Measurements from ENCODE around the gene B4GALT5.

The B4GALT5 gene

GRCh38 chr20:49601153-49601924 is 112.3 kb downstream of the B4GALT5 start:
- no peak for DNase-seq

GRCh38 chr20:49599746-49600113 is 113.9 kb downstream of the B4GALT5 start:
- no peak for DNase-seq

GRCh38 chr20:49597825-49598395 is 115.8 kb downstream of the B4GALT5 start:
- DNase-seq, result no peak

GRCh38 chr20:49595811-49596561 is 117.7 kb downstream of the B4GALT5 start:
- no peak for DNase-seq

- DNase-seq, result no peak
Measured at GRCh38 chr20:49595346-49595745, 118.3 kb downstream of the B4GALT5 start.

GRCh38 chr20:49594931-49595315 is 118.8 kb downstream of the B4GALT5 start:
- no peak for DNase-seq

GRCh38 chr20:49594143-49594930 is 119.3 kb downstream of the B4GALT5 start:
- DNase-seq, result no peak

GRCh38 chr20:49593466-49594142 is 120.1 kb downstream of the B4GALT5 start:
- DNase-seq, result no peak

GRCh38 chr20:49592120-49592519 is 121.6 kb downstream of the B4GALT5 start:
- DNase-seq, result no peak

- DNase-seq, result no peak
Measured at GRCh38 chr20:49591217-49591865, 122.3 kb downstream of the B4GALT5 start.

- DNase-seq, result no peak
Measured at GRCh38 chr20:49590163-49591017, 123.3 kb downstream of the B4GALT5 start.

- DNase-seq, result no peak
Measured at GRCh38 chr20:49589747-49590146, 123.9 kb downstream of the B4GALT5 start.

- DNase-seq, result no peak
Measured at GRCh38 chr20:49587111-49587570, 126.5 kb downstream of the B4GALT5 start.

GRCh38 chr20:49585585-49586245 is 128.0 kb downstream of the B4GALT5 start:
- no peak for DNase-seq

GRCh38 chr20:49584418-49585382 is 129.0 kb downstream of the B4GALT5 start:
- DNase-seq, result no peak

- DNase-seq, result peak in 1 of 2 experiments; percentile 70
Measured at GRCh38 chr20:49583669-49584417, 129.8 kb downstream of the B4GALT5 start.

GRCh38 chr20:49583343-49583668 is 130.4 kb downstream of the B4GALT5 start:
- no peak for DNase-seq

Data from NCI-H446 (cell line).